Activated T-helper 1 cell treated with Interleukin-2 at 50 U/mL for 16 hours (primary cell): ENCODE measurements around the gene RABL6.
A peak's percentile ranks its signal among the peaks of the same experiment; 100 is the strongest.
"Not testable (repeated sequence)": the region's sequence is repeated elsewhere in the genome, so short reads cannot be mapped to it uniquely, and the experiment has no call there.

ENCODE experiments used
- DNase-seq: peaks from one replicate; pipeline ENCODE4 v3.0.0-alpha.2; 2020; ENCODE audit warnings: low read depth

RABL6 gene

DNA sequence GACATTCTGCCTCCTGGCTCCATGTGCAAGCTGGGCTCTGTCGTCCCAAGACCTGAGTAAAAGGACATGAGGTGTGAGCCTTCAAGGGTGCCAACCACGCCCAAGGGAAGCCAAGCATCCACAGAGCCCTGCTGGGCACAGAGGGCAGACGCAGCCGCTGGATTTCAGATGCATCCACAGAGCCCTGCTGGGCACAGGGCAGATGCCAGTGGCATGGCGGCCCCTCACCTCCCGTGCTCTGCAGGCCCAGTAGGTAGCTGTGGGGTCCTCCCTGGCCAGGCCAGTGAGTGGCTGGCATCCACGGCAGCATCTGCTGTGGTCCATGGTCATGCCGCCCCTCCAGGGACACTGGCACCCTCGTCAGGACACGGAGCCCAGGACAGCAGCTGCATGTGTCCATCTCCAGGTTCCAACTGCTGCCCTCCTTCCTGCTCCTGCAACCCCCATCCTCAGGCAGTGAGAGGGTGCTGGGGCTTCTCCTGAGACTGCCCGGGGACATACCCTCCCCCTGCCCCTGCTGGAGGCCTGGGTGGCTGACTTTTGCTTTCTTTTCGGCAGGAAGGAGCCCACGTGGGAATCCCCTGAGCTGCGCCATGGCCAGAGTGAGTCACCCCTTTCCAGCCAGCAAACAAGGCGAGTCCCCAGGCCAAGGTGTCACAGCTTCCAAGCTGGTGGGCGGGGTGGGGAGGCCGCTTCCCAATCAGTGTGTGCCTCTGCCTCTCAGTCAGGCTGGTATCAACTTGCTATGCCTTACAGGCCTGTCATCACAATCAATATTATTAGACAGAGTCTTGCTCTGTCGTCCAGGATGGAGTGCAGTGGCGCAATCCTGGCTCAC lies 74.6 kb downstream of the RABL6 start:
- DNase-seq: peak; percentile 73

- not testable (repeated sequence) for DNase-seq
Measured at GRCh38 chr9:136882947-136883283, 75.2 kb downstream of the RABL6 start.

DNA sequence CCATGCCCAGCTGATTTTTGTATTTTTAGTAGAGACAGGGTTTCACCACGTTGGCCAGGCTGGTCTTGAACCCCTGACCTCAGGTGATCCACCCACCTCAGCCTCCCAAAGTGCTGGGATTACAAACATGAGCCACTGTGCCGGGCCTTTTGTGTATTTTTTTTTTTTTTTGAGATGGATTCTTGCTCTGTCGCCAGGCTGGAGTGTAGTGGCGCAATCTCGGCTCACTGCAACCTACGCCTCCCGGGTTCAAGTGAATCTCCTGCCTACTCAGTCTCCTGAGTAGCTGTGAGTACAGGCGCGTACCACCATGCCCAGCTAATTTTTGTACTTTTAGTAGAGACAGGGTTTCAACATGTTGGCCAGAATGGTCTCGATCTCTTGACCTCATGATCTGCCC lies 75.9 kb downstream of the RABL6 start:
- not testable (repeated sequence) for DNase-seq

DNA sequence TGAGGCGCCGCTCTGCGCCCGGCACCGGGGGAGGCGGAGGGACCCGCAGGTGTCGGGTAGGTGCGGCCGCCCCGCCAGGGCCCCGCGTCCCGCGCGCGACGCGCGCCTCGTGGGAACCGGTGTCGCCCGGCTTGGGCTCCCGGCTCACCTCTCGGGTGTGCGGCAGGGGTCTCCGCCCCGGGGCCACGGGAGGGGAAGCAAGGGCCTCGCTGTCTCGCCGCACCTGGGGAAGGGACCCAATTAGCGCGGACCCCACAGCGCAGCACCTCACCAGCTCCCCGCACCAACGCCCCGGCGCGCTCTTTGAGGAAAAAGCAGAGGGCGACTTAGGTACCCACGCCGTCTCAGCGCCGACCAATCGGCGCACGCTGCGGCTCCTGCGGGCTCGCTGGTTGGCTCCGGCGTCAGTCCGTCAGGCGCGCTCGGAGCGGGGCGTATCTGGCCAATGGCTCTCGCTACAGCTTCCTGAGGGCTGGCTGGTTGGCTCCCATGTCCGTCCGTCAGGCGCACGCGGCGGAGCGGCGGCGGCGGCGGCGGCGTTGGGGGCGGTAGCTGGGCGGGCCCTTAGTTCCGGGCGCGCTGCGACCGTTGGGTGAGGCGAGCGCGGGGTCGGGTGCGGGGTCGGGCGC lies 78.3 kb downstream of the RABL6 start, which contains the start of gene TRAF2:
Gene TRAF2, plus strand, starts transcription at position 567 of the 629 bp plus-strand sequence. CDS start 12,225 bp downstream, outside the sequence.
- DNase-seq: peak; percentile 97

DNA sequence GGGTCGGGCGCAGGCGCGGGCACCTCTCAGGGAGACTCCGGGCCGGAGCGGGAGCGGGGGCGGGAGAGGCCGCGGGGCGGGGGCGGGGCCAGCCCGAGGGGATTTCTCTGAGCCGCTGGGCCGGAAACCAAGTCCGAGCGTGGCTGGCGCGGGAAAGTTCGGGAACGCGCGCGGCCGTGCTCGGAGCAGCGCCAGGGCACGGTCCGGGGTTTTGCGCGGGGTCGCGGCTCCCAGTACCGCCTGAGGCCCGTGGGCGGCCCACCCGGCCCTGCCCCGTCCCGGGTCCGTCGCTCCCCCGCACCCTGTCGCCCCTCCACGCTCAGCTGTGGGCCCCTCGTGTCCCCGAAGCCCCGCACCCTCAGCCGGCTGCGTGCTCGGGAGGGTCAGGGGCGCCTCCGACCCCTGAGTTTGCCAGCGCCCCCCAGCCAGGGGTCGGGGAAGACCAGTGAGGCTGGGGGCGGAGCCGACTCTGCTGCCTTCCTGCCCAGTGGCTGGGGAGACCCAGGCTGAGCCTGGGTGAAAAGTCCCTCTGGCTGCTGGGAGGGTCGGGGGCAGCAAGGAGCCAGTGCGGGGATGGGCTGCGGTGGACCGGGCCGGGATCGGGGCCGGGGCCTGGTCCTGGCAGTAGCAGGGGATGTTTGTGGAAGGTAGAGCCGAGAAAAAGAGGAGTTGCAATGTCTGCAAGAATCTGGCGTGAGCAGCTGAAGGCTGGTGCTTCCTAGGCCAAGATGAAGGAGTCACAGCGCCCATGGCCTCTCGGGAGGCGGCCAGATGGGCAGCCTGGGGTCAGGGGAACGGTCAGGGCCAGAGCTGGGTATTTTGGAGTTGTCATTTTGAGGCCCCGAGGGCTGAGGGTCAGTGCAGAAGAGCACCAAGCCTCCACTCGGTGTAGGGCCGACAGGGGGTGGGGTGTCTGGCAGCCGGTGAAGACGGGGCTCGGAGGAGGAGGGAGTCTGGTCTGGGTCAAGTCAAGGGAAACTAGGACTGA lies 79.2 kb downstream of the RABL6 start:
- no peak for DNase-seq

- no peak for DNase-seq
Measured at GRCh38 chr9:136888454-136888853, 80.7 kb downstream of the RABL6 start.

- no peak for DNase-seq
Measured at GRCh38 chr9:136889858-136890257, 82.1 kb downstream of the RABL6 start.

DNA sequence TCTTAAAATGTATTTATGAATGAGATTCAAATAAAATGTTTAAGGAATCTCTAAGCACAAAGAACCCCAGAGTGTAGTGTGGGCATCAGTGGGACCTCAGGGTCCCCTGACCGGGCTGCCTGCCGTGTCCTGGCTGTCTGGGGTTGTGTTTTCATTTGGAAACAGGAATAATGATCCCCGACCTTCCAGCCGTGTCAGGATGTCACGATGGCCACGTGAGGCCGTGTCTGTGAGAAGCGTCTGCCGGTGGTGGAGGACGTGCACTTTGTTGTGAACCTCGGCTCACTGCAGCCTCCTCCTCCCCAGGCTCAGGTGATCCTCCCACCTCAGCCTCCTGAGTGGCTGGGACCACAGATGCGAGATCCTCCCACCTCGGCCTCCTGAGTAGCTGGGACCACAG lies 82.9 kb downstream of the RABL6 start:
- DNase-seq: no peak
